HG02840 (cell line): ENCODE measurements around the gene PKD2L2.

Experiments used
- ATAC-seq: cut with Tn5 transposase; IDR thresholded peaks from one replicate; pipeline ENCODE4 v1.9.1; 2021; ENCODE audit warnings: mild to moderate bottlenecking, moderate library complexity, moderate number of reproducible peaks; ENCODE audit not compliant: unreplicated experiment, low FRiP score

PKD2L2 gene

GRCh38 chr5:137880313-137880712, 8.9 kb upstream of the PKD2L2 start:
- no peak for ATAC-seq

GRCh38 chr5:137887831-137888230, 1.4 kb upstream of the PKD2L2 start:
- no peak for ATAC-seq

- no peak for ATAC-seq
Observed at GRCh38 chr5:137888466-137888862, 793 bp upstream of the PKD2L2 start.

GRCh38 chr5:137890845-137891244, 1.6 kb downstream of the PKD2L2 start:
- no peak for ATAC-seq

- no peak for ATAC-seq
Observed at GRCh38 chr5:137891849-137892248, 2.6 kb downstream of the PKD2L2 start.

GRCh38 chr5:137894586-137894985, 5.3 kb downstream of the PKD2L2 start:
- ATAC-seq: no peak

- ATAC-seq: no peak
Observed at GRCh38 chr5:137896560-137896959, 7.3 kb downstream of the PKD2L2 start.

GRCh38 chr5:137899493-137899892, 10.2 kb downstream of the PKD2L2 start:
- ATAC-seq: no peak

GRCh38 chr5:137901011-137901817, 12.0 kb downstream of the PKD2L2 start:
- no peak for ATAC-seq

- ATAC-seq: no peak
Observed at GRCh38 chr5:137902408-137903133, 13.3 kb downstream of the PKD2L2 start.

- no peak for ATAC-seq
Observed at GRCh38 chr5:137914758-137915157, 25.5 kb downstream of the PKD2L2 start.

GRCh38 chr5:137916923-137917322, 27.7 kb downstream of the PKD2L2 start:
- no peak for ATAC-seq

- no peak for ATAC-seq
Observed at GRCh38 chr5:137921931-137922330, 32.7 kb downstream of the PKD2L2 start.

GRCh38 chr5:137923856-137924255, 34.6 kb downstream of the PKD2L2 start:
- no peak for ATAC-seq

- ATAC-seq: no peak
Observed at GRCh38 chr5:137932800-137933199, 43.5 kb downstream of the PKD2L2 start.

GRCh38 chr5:137933491-137933911, 44.2 kb downstream of the PKD2L2 start:
- ATAC-seq: no peak

- no peak for ATAC-seq
Observed at GRCh38 chr5:137935190-137935589, 45.9 kb downstream of the PKD2L2 start.

GRCh38 chr5:137935694-137936093, 46.4 kb downstream of the PKD2L2 start:
- no peak for ATAC-seq

- ATAC-seq: no peak
Observed at GRCh38 chr5:137937994-137938750, 48.9 kb downstream of the PKD2L2 start.

GRCh38 chr5:137938751-137939143, 49.5 kb downstream of the PKD2L2 start:
- no peak for ATAC-seq

GRCh38 chr5:137939331-137939730, 50.1 kb downstream of the PKD2L2 start:
- no peak for ATAC-seq
